Astrocyte (in vitro differentiated cells and primary cell): ENCODE measurements around the gene POT1.

Experiments
- CTCF ChIP-seq: IDR thresholded peaks from 2 replicates; pipeline ENCODE4 v1.5.1; 2011; ENCODE audit warnings: low read depth, mild to moderate bottlenecking, inconsistent platforms, low read length, moderate library complexity; ENCODE audit not compliant: insufficient read depth
- EZH2 ChIP-seq: IDR thresholded peaks from 2 replicates; pipeline ENCODE4 v1.6.1; 2012; ENCODE audit warnings: mild to moderate bottlenecking, low read length, inconsistent platforms; ENCODE audit not compliant: insufficient read depth

- TF ChIP-seq CTCF (no peak), EZH2 (no peak)
Measured at GRCh38 chr7:124781907-124782734, 147.5 kb downstream of the POT1 start.
